HepG2 (cell line): ENCODE results near the gene ADAR.

ENCODE experiments used
- CTCF ChIP-seq: sonication (generic); formaldehyde crosslinking; IDR thresholded peaks from 2 replicates; pipeline ENCODE4 v1.5.0; 2020; ENCODE audit warnings: mild to moderate bottlenecking, missing genetic modification reagents, moderate library complexity
- NR2F1 ChIP-seq, 2 experiments: fragments of 450-650 bp in 1 of 2; formaldehyde crosslinking in 1 of 2; IDR thresholded peaks; 2 replicates each; pipeline versions ENCODE4 v1.5.0 to v1.6.1; 2016 to 2020; ENCODE audit warnings: mild to moderate bottlenecking in 1 of 2, missing compliant biosample characterization in 1 of 2, missing genetic modification reagents in 1 of 2, moderate library complexity in 1 of 2
- SIN3A ChIP-seq: IDR thresholded peaks from 2 replicates; pipeline ENCODE4 v1.6.1; 2011; ENCODE audit warnings: low read depth, mild to moderate bottlenecking, control low read depth, low read length, borderline replicate concordance
- STAT5B ChIP-seq: sonication (generic); formaldehyde crosslinking; IDR thresholded peaks from 2 replicates; pipeline ENCODE4 v1.4.0; 2020; ENCODE audit warnings: missing genetic modification reagents
- TCF7L2 ChIP-seq: IDR thresholded peaks from 2 replicates; pipeline ENCODE4 v1.6.1; 2011; ENCODE audit warnings: mild to moderate bottlenecking, low read depth, low read length, moderate library complexity
- ZFAT ChIP-seq: sonication (generic); formaldehyde crosslinking; conservative IDR thresholded peaks from 2 replicates; pipeline ENCODE4 v1.8.1; 2023; ENCODE audit warnings: missing genetic modification reagents, inconsistent platforms

- TF ChIP-seq NR2F1 (CRISPR knock-in tag; IDR thresholded peaks at IDR 0.05) (no peak), STAT5B (CRISPR knock-in tag) (no peak), TCF7L2 (no peak), SIN3A (no peak), ZFAT (CRISPR knock-in tag) (no peak), CTCF (CRISPR knock-in tag) (no peak)
Observed at GRCh38 chr1:154577346-154578057, 30.5 kb downstream of the ADAR start.
